HEK293 (cell line): Measurements from ENCODE around the gene NUDT8.

Experiments used
- CTCF ChIP-seq: fragments of 450-650 bp; formaldehyde crosslinking; IDR thresholded peaks from 2 replicates; pipeline ENCODE4 v1.5.1; 2016; ENCODE audit warnings: missing biosample characterization, missing genetic modification characterization
- PRDM10 ChIP-seq: fragments of 450-650 bp; formaldehyde crosslinking; IDR thresholded peaks from 2 replicates; pipeline ENCODE4 v1.5.1; 2016; ENCODE audit warnings: missing biosample characterization, missing genetic modification characterization
- SP2 ChIP-seq: fragments of 450-650 bp; formaldehyde crosslinking; IDR thresholded peaks from 2 replicates; pipeline ENCODE4 v1.5.1; 2016; ENCODE audit warnings: missing biosample characterization, missing genetic modification characterization
- ZBTB26 ChIP-seq: fragments of 450-650 bp; formaldehyde crosslinking; optimal IDR thresholded peaks from 2 replicates; pipeline ENCODE3; 2016; ENCODE audit warnings: missing biosample characterization, mild to moderate bottlenecking, missing genetic modification characterization
- ZNF510 ChIP-seq: fragments of 450-650 bp; formaldehyde crosslinking; IDR thresholded peaks from 2 replicates; pipeline ENCODE4 v1.5.1; 2018; ENCODE audit warnings: mild to moderate bottlenecking, missing genetic modification characterization, missing biosample characterization; ENCODE audit not compliant: insufficient replicate concordance
- ZNF585B ChIP-seq: fragments of 450-650 bp; formaldehyde crosslinking; IDR thresholded peaks from 2 replicates; pipeline ENCODE4 v1.5.1; 2016; ENCODE audit warnings: missing biosample characterization, missing genetic modification characterization
- ZNF785 ChIP-seq: fragments of 450-650 bp; formaldehyde crosslinking; IDR thresholded peaks from 2 replicates; pipeline ENCODE4 v1.5.1; 2016; ENCODE audit warnings: missing biosample characterization, missing genetic modification characterization

DNA sequence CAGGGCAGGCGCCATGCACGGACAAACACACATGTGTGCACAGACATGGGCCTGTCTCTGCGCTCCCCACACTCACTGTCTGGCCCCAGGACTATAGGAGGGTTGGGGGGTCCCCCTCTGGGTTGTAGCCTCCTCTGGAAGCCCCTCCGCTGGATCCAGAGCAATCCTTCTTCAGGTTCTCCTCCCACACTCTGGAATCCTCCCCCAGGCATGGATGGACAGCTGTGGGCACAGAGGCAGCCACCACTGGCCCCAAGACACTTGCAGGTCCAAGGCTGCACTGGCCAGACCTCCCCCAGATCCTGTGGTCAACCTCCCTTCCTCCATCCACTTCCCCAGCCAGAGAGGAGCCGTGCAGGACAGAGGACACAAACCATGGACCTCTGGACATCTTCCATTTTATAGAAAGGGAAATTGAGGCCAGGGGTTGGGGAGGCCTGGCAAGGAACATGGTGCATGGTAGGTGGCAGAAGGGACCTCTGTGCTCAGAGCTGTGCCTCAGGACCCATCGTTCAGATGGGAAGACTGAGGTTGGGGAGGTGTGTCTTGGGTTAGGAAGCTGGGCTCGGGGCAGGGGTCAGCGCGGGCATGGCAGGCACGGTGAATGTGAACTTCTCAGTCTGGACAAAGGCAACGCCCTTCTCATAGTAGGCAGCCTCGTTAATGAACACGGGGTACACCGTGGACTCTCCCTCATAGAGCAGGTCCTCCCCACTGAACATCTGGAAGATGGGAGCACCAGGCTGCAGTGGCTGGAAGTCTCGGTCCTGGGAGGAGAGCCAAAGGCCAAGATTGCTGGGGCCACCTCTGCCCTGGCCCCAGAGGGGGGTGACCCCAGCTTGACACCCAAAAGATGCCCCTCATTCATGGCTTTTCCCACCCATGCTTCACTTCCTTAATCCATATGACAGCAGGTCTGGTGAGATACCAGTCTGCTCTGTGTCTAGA, 12.7 kb upstream of the NUDT8 start:
- TF ChIP-seq ZNF585B (tag by site-specific recombination) (no peak), CTCF (tag by site-specific recombination) (no peak), SP2 (tag by site-specific recombination) (no peak), PRDM10 (tag by site-specific recombination) (no peak), ZNF510 (no peak), ZNF785 (tag by site-specific recombination) (no peak), ZBTB26 (no peak)
